Ishikawa (cell line): Measurements from ENCODE around the gene PIPOX.

ENCODE experiments used
- CREB1 ChIP-seq: IDR thresholded peaks from 2 replicates; pipeline ENCODE4 v1.6.1; 2012; ENCODE audit warnings: low read depth
- EGR1 ChIP-seq: IDR thresholded peaks from 2 replicates; pipeline ENCODE4 v1.6.1; 2012
- EP300 ChIP-seq: IDR thresholded peaks from 2 replicates; pipeline ENCODE4 v1.6.1; 2012; ENCODE audit warnings: borderline replicate concordance
- MAX ChIP-seq: IDR thresholded peaks from 2 replicates; pipeline ENCODE4 v1.6.1; 2012
- NFIC ChIP-seq: IDR thresholded peaks from 2 replicates; pipeline ENCODE4 v1.6.1; 2012
- TAF1 ChIP-seq: IDR thresholded peaks from 2 replicates; pipeline ENCODE4 v1.6.1; 2012; ENCODE audit warnings: low read depth, mild to moderate bottlenecking
- YY1 ChIP-seq: IDR thresholded peaks from 2 replicates; pipeline ENCODE4 v1.6.1; 2012; ENCODE audit warnings: low read depth

GRCh38 chr17:29095439-29095838 lies 52.5 kb downstream of the PIPOX start:
- TF ChIP-seq CREB1 (no peak), NFIC (peak; percentile 87), EGR1 (no peak), MAX (peak; percentile 79), EP300 (peak; percentile 93), TAF1 (no peak), YY1 (0 out of 2 replicates have a peak, but pooled peaks have one; percentile 7)
